ENCODE results near the gene METAP1.
A peak's percentile ranks its signal among the peaks of the same experiment; 100 is the strongest.
"Not testable (repeated sequence)": the region's sequence is repeated elsewhere in the genome, so short reads cannot be mapped to it uniquely, and the experiment has no call there.

The METAP1 gene

DNA sequence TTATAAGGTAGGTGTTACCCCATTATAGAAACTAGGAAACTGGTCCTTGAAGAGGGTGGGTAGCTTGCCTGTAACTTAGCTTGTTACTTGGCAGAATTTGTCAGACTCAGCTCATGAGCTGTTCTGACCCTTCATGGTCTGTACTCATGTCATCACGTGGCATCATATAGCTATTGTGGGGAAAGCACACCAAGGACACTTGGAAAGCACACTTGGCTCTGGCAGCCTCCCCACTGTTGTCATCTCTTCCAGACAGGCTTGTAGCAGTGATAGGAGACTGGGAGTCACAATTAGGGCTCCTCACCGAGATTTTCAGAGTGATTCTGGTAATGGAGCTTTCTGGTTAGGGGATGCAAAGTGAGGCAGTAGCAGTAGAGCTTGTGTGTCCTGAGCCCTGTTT is 62.7 kb downstream of the METAP1 start:
- Histone ChIP-seq H2AFZ (ENCODE audit: low read length, unreplicated experiment) (no peak overlapping the region), H3K4me3 (ENCODE audit: low read depth, low read length) (no peak overlapping the region), H3K79me2 (ENCODE audit: control insufficient read depth, insufficient read depth, low read length, unreplicated experiment) (no peaks in the 10 kb centered on the region), H3K27ac (ENCODE audit: low read depth, low read length) (no peak overlapping the region), H3K27me3 (ENCODE audit: insufficient read depth, low read length) (no peaks in the 10 kb centered on the region), H3K4me1 (ENCODE audit: control insufficient read depth, insufficient read depth, low read length, unreplicated experiment) (peaks cover 27% of the 10 kb centered on the region), H3K36me3 (ENCODE audit: insufficient read depth, low read length) (peaks cover 21% of the 10 kb centered on the region)

DNA sequence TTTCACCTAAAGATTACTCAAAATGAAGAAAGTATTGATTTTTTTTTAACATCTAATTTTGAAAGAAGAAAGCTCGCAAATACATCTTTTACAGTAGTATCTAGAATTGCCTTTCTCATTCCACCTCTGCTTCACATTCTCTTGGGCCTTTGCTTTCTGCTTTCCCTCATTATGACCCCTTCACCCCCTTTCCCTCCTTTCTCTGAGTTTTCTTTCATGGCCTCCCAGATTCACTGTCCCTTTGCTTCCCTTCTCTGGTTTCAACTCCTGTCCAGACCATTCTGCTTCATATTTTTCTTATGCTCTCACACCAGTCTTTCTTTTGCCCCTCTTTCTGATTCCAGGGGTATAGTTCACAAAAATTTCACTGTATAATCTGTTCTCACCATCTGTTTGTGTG is 64.0 kb downstream of the METAP1 start:
- peaks cover 19% of the 10 kb centered on the region for H3K36me3 ChIP-seq (ENCODE audit: insufficient read depth, low read length)
- H3K79me2 ChIP-seq (ENCODE audit: control insufficient read depth, insufficient read depth, low read length, unreplicated experiment): no peaks in the 10 kb centered on the region
- peak overlapping the region; percentile 61 for H2AFZ ChIP-seq (ENCODE audit: low read length, unreplicated experiment)
- H3K27me3 ChIP-seq (ENCODE audit: insufficient read depth, low read length): no peaks in the 10 kb centered on the region
- peak overlapping the region; percentile 96 for H3K27ac ChIP-seq (ENCODE audit: low read depth, low read length)
- peaks cover 27% of the 10 kb centered on the region for H3K4me1 ChIP-seq (ENCODE audit: control insufficient read depth, insufficient read depth, low read length, unreplicated experiment)
- peak overlapping the region; percentile 57 for H3K4me3 ChIP-seq (ENCODE audit: low read depth, low read length)

DNA sequence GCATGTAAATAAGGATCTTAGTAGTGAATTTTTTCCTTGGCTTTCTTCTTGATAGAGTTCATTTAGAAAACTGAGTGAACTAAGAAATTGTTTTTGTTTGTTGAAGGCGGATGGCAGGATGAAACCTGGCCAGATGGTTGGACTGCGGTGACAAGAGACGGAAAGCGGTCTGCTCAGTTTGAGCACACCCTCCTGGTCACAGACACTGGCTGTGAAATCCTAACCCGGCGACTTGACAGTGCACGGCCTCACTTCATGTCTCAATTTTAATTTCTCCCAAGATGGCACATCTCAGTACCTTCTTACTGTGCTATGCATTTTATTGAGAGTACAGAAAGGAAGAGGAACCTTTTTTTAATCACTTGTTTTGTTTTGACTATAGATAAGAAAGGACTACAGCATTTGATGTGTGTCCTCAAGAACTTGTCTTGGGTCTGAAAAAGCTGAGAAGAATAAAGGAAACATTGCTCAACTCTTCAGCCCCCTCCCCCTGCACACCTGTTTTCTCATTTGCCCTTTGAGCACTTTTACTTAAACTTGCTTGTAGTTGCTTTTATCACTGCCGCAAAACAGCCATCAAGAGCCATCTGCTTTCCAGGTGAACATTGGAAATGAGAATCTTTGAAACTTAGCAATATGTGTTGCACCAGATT is 65.7 kb downstream of the METAP1 start:
- no peak overlapping the region for H2AFZ ChIP-seq (ENCODE audit: low read length, unreplicated experiment)
- no peaks in the 10 kb centered on the region for H3K79me2 ChIP-seq (ENCODE audit: control insufficient read depth, insufficient read depth, low read length, unreplicated experiment)
- H3K27ac ChIP-seq (ENCODE audit: low read depth, low read length): peak overlapping the region; percentile 96
- no peak overlapping the region for H3K4me3 ChIP-seq (ENCODE audit: low read depth, low read length)
- H3K27me3 ChIP-seq (ENCODE audit: insufficient read depth, low read length): no peaks in the 10 kb centered on the region
- H3K36me3 ChIP-seq (ENCODE audit: insufficient read depth, low read length): peaks cover 18% of the 10 kb centered on the region
- H3K4me1 ChIP-seq (ENCODE audit: control insufficient read depth, insufficient read depth, low read length, unreplicated experiment): peaks cover 20% of the 10 kb centered on the region

DNA sequence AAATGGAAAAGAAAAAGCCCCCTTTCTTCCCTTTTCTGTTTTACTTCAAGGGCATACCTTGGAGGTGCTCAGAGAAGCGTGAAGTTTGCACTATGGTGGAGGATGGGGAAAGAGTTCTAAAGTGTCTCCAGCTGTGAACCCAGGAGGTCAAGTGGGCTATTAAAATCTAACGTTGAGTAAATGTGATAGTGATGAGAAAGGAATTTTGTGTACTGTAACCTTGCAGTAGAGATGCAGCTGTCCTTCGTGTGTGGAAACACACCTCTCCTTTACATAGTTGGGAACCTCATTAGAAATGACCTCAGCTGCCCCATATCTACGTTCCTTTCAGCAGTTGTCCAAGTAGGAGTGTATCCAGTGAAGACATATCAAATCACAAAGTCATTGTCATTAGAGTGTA is 66.6 kb downstream of the METAP1 start:
- Histone ChIP-seq H3K36me3 (ENCODE audit: insufficient read depth, low read length) (peaks cover 21% of the 10 kb centered on the region), H3K27me3 (ENCODE audit: insufficient read depth, low read length) (no peaks in the 10 kb centered on the region), H3K4me3 (ENCODE audit: low read depth, low read length) (no peak overlapping the region), H3K4me1 (ENCODE audit: control insufficient read depth, insufficient read depth, low read length, unreplicated experiment) (peaks cover 20% of the 10 kb centered on the region), H3K27ac (ENCODE audit: low read depth, low read length) (no peak overlapping the region), H2AFZ (ENCODE audit: low read length, unreplicated experiment) (no peak overlapping the region), H3K79me2 (ENCODE audit: control insufficient read depth, insufficient read depth, low read length, unreplicated experiment) (no peaks in the 10 kb centered on the region)

DNA sequence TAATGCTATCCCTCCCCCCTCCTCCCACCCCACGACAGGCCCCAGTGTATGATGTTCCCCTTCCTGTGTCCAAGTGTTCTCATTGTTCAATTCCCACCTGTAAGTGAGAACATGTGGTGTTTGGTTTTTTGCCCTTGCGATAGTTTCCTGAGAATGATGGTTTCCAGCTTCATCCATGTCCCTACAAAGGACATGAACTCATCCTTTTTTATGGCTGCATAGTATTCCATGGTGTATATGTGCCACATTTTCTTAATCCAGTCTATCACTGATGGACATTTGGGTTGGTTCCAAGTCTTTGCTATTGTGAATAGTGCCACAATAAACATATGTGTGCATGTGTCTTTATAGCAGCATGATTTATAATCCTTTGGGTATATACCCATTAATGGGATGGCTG is 70.0 kb downstream of the METAP1 start:
- not testable (repeated sequence) for H3K27ac ChIP-seq (ENCODE audit: low read depth, low read length); H2AFZ ChIP-seq (ENCODE audit: low read length, unreplicated experiment); H3K4me1 ChIP-seq (ENCODE audit: control insufficient read depth, insufficient read depth, low read length, unreplicated experiment); H3K4me3 ChIP-seq (ENCODE audit: low read depth, low read length); H3K27me3 ChIP-seq (ENCODE audit: insufficient read depth, low read length); H3K79me2 ChIP-seq (ENCODE audit: control insufficient read depth, insufficient read depth, low read length, unreplicated experiment)
- peaks cover 13% of the 10 kb centered on the region for H3K36me3 ChIP-seq (ENCODE audit: insufficient read depth, low read length)

DNA sequence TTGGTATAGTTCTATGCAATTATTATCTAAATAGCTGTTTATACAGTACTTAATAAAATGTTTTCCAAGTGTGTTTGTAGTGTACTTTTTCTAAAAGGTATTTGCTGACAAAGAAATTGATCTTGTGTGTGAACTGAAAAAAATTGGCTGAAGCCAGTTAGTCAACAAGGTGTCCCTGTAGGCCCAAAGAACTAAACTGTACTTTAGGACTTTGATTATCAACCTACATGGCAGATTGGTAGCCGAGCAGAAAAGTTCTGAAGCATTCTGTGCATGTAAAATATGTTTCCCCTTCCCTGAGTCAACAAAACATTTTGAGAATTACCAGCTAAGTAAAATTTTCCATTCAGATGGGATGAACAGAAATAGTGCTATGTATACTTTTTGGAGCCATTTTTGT is 72.1 kb downstream of the METAP1 start:
- Histone ChIP-seq H3K36me3 (ENCODE audit: insufficient read depth, low read length) (peaks cover 19% of the 10 kb centered on the region), H3K79me2 (ENCODE audit: control insufficient read depth, insufficient read depth, low read length, unreplicated experiment) (no peaks in the 10 kb centered on the region), H3K27ac (ENCODE audit: low read depth, low read length) (no peak overlapping the region), H3K4me1 (ENCODE audit: control insufficient read depth, insufficient read depth, low read length, unreplicated experiment) (no peaks in the 10 kb centered on the region), H3K4me3 (ENCODE audit: low read depth, low read length) (no peak overlapping the region), H3K27me3 (ENCODE audit: insufficient read depth, low read length) (no peaks in the 10 kb centered on the region), H2AFZ (ENCODE audit: low read length, unreplicated experiment) (no peak overlapping the region)

DNA sequence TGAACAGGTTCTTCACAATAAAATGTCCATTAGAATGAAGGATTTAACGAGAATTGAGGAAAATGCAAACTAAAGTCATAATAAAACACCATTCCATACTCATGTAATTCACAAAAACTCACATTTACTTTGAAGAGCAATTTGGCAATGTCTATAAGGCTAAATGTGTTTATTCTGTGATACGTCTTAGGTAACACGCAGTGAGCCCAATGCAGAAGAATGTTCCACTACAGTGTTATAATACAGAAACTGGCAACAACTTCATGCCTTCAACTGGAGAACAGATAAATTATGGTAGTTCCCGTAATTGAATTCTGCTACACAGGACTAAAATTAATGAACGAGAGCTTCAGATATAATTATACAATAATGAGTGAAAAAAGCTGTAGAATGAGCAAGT is 75.6 kb downstream of the METAP1 start:
- H3K79me2 ChIP-seq (ENCODE audit: control insufficient read depth, insufficient read depth, low read length, unreplicated experiment): no peaks in the 10 kb centered on the region
- H3K4me3 ChIP-seq (ENCODE audit: low read depth, low read length): no peak overlapping the region
- no peak overlapping the region for H2AFZ ChIP-seq (ENCODE audit: low read length, unreplicated experiment)
- peaks cover 25% of the 10 kb centered on the region for H3K36me3 ChIP-seq (ENCODE audit: insufficient read depth, low read length)
- H3K4me1 ChIP-seq (ENCODE audit: control insufficient read depth, insufficient read depth, low read length, unreplicated experiment): no peaks in the 10 kb centered on the region
- no peak overlapping the region for H3K27ac ChIP-seq (ENCODE audit: low read depth, low read length)
- no peaks in the 10 kb centered on the region for H3K27me3 ChIP-seq (ENCODE audit: insufficient read depth, low read length)

DNA sequence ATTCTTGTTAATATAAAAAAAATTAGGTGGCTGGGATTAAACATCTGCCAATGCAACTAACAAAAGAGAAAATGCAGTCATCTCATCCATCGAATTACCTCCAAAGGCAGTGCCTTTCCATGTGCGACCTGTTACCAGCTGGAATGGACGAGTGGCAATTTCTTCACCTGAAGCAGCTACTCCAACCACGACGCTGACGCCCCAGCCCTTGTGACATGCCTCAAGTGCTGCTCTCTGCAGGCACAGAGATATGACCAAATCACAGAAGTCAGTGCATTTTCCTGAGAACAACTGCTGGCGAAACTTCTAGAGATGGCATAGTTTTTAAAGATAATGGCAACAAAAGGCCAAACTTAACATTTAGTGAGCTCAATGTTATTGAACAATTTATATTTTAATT is 79.3 kb downstream of the METAP1 start:
- H3K4me1 ChIP-seq (ENCODE audit: control insufficient read depth, insufficient read depth, low read length, unreplicated experiment): no peaks in the 10 kb centered on the region
- H3K4me3 ChIP-seq (ENCODE audit: low read depth, low read length): no peak overlapping the region
- H3K79me2 ChIP-seq (ENCODE audit: control insufficient read depth, insufficient read depth, low read length, unreplicated experiment): peaks cover 4% of the 10 kb centered on the region
- no peak overlapping the region for H2AFZ ChIP-seq (ENCODE audit: low read length, unreplicated experiment)
- H3K27ac ChIP-seq (ENCODE audit: low read depth, low read length): no peak overlapping the region
- H3K36me3 ChIP-seq (ENCODE audit: insufficient read depth, low read length): peaks cover 39% of the 10 kb centered on the region
- H3K27me3 ChIP-seq (ENCODE audit: insufficient read depth, low read length): no peaks in the 10 kb centered on the region

DNA sequence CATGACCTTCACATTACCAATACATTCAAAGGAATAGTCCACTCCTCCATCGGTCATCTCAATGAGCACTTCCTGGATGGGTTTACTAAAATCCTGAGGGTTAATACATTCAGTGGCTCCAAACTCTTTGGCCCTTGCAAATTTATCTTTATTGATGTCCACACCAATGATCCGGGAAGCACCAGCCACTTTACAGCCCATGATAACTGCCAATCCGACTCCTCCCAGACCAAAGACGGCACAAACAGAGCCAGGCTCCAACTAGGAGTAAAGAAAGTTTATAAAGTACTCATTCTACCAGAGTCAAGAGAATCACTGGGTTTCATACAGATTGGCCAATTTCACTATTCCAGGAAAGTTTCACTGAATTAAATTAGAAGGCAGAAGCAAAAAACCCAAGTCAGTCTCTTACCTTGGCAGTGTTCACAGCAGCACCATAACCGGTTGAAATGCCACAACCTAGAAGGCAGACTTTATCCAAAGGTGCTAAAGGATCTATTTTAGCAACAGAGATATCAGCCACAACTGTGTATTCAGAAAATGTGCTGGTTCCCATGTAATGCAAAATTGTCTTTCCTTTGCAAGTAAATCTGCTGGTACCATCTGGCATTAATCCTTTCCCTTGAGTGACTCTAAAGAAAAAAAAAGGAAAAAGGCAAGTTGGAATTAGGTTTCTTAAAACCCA is 80.9 kb downstream of the METAP1 start:
- Histone ChIP-seq H2AFZ (ENCODE audit: low read length, unreplicated experiment) (no peak overlapping the region), H3K79me2 (ENCODE audit: control insufficient read depth, insufficient read depth, low read length, unreplicated experiment) (peaks cover 6% of the 10 kb centered on the region), H3K36me3 (ENCODE audit: insufficient read depth, low read length) (peaks cover 43% of the 10 kb centered on the region), H3K27ac (ENCODE audit: low read depth, low read length) (no peak overlapping the region), H3K4me3 (ENCODE audit: low read depth, low read length) (no peak overlapping the region), H3K27me3 (ENCODE audit: insufficient read depth, low read length) (no peaks in the 10 kb centered on the region), H3K4me1 (ENCODE audit: control insufficient read depth, insufficient read depth, low read length, unreplicated experiment) (no peaks in the 10 kb centered on the region)

DNA sequence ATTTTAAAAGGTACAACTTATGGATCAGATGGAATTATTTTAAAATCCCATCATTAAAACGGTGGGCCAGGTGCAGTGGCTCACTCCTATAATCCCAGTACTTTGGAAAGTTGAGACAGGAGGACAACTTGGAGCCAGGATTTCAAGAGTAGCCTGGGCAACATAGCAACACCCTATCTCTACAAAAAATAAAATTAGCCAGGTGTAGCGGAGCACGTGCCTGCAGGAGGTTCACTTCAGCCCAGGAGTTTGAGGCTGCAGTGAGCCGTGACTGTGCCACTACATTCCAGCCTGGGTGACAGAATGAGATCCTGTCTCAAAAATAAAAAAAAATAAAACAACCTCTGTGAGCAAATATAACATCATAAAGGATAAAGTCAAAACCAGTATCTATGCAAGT is 81.7 kb downstream of the METAP1 start:
- Histone ChIP-seq H3K79me2 (ENCODE audit: control insufficient read depth, insufficient read depth, low read length, unreplicated experiment) (peaks cover 8% of the 10 kb centered on the region), H3K27ac (ENCODE audit: low read depth, low read length) (no peak overlapping the region), H3K4me3 (ENCODE audit: low read depth, low read length) (no peak overlapping the region), H3K36me3 (ENCODE audit: insufficient read depth, low read length) (peaks cover 47% of the 10 kb centered on the region), H3K4me1 (ENCODE audit: control insufficient read depth, insufficient read depth, low read length, unreplicated experiment) (no peaks in the 10 kb centered on the region), H3K27me3 (ENCODE audit: insufficient read depth, low read length) (no peaks in the 10 kb centered on the region), H2AFZ (ENCODE audit: low read length, unreplicated experiment) (no peak overlapping the region)

DNA sequence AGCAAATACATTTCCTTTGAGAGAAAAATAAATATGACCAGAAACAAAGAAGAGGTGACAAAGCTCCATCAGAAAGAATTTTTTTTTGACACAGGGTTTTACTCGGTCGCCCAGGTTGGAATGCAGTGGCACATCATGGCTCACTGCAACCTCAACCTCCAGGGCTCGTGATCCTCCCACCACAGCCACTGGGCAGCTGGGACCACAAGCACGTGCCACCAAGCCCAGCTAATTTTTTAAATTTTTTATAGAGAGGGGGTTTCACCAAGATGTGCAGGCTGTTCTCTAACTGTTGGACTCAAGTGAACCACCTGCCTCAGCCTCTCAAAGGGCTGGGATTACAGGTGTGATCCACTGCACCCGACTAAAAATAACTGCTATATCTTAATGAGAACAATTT is 82.8 kb downstream of the METAP1 start:
- H2AFZ ChIP-seq (ENCODE audit: low read length, unreplicated experiment): no peak overlapping the region
- peaks cover 14% of the 10 kb centered on the region for H3K79me2 ChIP-seq (ENCODE audit: control insufficient read depth, insufficient read depth, low read length, unreplicated experiment)
- H3K27me3 ChIP-seq (ENCODE audit: insufficient read depth, low read length): no peaks in the 10 kb centered on the region
- no peaks in the 10 kb centered on the region for H3K4me1 ChIP-seq (ENCODE audit: control insufficient read depth, insufficient read depth, low read length, unreplicated experiment)
- H3K4me3 ChIP-seq (ENCODE audit: low read depth, low read length): no peak overlapping the region
- no peak overlapping the region for H3K27ac ChIP-seq (ENCODE audit: low read depth, low read length)
- peaks cover 47% of the 10 kb centered on the region for H3K36me3 ChIP-seq (ENCODE audit: insufficient read depth, low read length)
